Neural progenitor cell (in vitro differentiated cells): Measurements from ENCODE around the gene MAFF.

ENCODE experiments used
- EZH2 ChIP-seq: fragments of 200-600 bp; sonication (generic); IDR thresholded peaks from 2 replicates; pipeline ENCODE4 v1.6.1; 2017; ENCODE audit warnings: antibody characterized with exemption, mild to moderate bottlenecking, moderate library complexity
- EZH2phosphoT487 ChIP-seq: fragments of 200-600 bp; sonication (generic); IDR thresholded peaks from 2 replicates; pipeline ENCODE4 v1.6.1; 2017; ENCODE audit warnings: antibody characterized with exemption

DNA sequence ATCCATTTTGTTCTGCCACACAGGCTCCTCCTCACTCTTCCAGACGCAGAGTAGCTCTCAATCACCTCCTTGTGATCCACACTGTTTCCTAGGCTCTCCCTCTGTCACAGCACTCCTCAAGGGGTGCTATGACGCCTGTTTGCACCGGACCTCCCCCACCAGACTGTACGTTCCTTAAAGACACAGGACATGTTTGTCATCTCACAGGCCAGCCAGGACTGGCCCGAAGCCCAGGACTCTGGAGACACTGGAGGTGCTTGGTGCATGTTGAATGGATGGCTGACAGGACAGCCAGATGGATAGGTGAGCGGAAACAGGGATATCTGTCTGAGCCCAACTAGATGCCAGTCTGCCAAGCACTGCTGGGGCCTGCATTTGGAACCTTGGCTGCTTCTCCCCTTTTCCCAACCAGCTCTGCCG is 33.8 kb upstream of the MAFF start:
- TF ChIP-seq EZH2phosphoT487 (no peak), EZH2 (no peak)
